D721Med (cell line): Measurements from ENCODE around the gene TACC3.

Experiments
- DNase-seq: peaks from one replicate; pipeline ENCODE4 v3.0.0; 2011; ENCODE audit warnings: low spot score; ENCODE audit not compliant: insufficient read length
- FAIRE-seq: peaks from 2 replicates; lab custom pipeline; 2011; peaks lifted over from hg19 to GRCh38; lab: Jason Lieb, UNC
- TF ChIP-seq, protein P1 (sequence below): IDR thresholded peaks from 2 replicates; pipeline ENCODE4 v1.5.1; 2012; ENCODE audit warnings: mild to moderate bottlenecking, control low read depth; ENCODE audit not compliant: insufficient read depth; ENCODE audit errors: missing control alignments

The TACC3 gene

DNA sequence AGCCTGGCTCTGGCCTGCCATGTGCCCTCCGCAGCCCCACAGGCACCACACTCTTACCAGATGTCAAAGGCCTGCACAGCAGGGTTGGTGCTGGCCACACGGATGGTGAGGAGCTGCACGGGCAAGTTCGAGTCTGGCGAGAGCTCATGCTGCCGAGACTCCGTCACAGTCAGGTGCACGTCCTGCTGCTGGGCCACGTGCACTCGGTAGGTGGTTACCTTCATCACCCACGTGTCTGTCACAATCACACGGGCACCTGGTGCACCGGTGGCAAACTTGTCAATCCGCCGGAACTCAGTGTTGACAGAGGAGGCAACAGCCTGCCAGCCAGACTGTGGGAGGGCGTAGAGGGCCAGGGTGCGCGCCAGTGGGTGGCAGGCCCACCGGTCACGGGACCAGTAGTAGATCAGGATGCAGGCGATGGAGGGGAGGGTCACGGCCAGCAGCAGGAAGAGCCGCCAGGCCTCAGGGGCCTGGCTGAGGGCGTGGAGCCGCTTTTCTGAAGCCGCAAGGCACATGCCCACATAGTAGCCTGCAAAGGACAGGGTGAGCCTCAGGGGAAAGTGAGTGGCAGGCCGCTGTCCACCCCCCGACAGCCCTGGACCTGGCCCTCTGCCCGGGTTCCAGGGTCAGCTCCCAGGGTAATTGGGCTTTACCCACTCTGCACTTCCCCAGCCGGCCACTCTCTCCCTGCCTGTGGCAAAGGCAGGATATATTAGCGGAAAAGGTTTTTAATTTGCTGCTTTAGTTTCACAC is 3.0 kb upstream of the TACC3 start:
- TF ChIP-seq, protein P1, sequence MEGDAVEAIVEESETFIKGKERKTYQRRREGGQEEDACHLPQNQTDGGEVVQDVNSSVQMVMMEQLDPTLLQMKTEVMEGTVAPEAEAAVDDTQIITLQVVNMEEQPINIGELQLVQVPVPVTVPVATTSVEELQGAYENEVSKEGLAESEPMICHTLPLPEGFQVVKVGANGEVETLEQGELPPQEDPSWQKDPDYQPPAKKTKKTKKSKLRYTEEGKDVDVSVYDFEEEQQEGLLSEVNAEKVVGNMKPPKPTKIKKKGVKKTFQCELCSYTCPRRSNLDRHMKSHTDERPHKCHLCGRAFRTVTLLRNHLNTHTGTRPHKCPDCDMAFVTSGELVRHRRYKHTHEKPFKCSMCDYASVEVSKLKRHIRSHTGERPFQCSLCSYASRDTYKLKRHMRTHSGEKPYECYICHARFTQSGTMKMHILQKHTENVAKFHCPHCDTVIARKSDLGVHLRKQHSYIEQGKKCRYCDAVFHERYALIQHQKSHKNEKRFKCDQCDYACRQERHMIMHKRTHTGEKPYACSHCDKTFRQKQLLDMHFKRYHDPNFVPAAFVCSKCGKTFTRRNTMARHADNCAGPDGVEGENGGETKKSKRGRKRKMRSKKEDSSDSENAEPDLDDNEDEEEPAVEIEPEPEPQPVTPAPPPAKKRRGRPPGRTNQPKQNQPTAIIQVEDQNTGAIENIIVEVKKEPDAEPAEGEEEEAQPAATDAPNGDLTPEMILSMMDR, result no peak
- FAIRE-seq, result no peak
- no peak for DNase-seq

GRCh38 chr4:1720163-1720983 is 948 bp upstream of the TACC3 start:
- DNase-seq, result no peak

DNA sequence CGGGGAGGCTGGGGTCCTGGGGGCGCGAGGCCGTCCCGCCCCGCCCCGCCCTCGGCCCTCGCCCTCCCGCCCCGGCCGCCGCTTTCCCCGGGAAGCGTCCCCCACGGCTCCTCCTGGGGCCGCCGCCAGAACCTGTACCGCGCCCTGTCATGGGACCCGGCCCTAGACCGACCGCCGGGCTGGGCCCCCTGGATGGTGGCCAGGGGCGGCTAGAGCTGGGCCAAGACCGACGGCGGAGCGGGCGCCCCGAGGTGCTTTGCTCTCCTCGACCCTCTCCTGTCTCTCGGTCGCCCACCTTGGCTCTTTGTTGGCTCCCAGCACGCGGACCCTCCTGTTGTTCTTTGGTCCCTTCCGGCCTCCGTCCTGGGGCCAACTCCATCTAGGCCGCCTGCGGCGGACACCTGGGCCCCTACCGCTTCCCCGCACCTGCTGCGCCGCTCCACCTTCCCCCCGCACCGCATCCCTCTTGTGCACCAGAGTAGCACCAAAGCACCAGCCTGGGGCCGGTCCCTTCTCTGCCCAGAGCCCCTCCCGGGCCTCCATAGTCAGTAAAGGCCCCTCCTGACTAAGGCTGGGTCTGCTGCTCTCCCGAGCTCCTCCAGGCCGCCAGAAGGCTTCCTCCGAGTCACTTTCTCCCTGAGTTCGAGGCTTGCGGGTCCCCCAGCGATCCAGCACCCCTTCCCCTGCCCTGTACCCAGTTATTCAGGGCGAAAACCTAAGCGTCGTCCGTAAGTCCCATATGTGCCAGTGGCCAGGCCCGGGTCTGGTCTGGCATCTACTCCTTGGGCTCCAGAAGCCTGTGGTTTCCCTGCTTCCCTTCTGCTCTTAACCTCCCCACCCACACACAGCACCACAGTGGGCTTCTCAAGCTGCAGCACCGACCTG is 587 bp downstream of the TACC3 start:
- TF ChIP-seq, protein P1, result no peak
- DNase-seq (no peak), FAIRE-seq (no peak)

More at GRCh38 chr4:1720163-1720983, 948 bp upstream of the TACC3 start:
- TF ChIP-seq, protein P1, result no peak
- no peak for FAIRE-seq

GRCh38 chr4:1722551-1723118 is 1.3 kb downstream of the TACC3 start:
- TF ChIP-seq, protein P1, result no peak
- DNase-seq (no peak), FAIRE-seq (no peak)

- TF ChIP-seq, protein P1, result no peak
- no peak for FAIRE-seq
- DNase-seq, result no peak
Measured at GRCh38 chr4:1723131-1723801, 1.9 kb downstream of the TACC3 start.

DNA sequence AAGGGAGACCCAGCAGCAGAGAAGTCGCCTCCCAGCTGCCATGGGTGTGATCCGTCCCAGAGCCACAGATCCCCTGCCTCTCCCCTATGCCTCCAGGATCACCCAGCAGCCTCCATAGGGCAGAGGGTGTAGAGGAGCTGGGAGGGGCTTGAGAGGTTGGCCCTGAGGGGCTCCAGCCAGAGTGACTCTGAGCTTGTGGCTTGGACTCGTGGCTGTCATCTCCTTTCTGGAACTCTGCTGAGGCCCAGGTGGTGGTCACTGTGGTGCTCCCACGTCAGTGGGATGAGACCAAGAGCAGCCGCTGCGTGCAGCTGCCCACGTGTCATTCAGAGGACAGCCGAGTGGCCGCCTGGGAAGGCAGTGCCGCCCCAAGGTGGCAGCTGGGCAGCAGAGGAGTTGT is 4.2 kb downstream of the TACC3 start:
- no peak for FAIRE-seq
- TF ChIP-seq, protein P1, result no peak
- DNase-seq, result no peak
